ENCODE measurements around the gene LHFPL6.

DNA sequence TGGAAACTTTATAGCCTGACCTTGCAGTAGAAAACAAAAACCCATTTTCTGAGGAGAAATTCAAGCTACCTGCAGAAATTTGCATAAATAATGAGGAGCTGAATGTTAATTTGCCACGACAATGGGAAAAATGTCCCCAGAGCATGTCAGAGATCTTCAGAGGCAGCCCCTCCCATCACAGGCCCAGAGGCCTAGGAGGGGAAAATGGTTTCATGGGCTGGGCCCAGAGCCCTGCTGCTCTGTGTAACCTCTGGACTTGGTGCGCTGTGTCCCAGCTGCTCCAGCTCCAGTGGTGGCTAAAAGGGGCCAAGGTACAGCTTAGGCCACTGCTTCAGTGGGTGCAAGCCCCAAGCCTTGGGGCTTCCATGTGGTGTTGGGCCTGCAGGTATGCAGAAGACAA is 306.8 kb downstream of the LHFPL6 start:
- no peak for TF ChIP-seq GATA2 (IDR thresholded peaks at IDR 0.05; ENCODE audit: low read depth, low read length)
- no peak for TF ChIP-seq GATA3 (IDR thresholded peaks at IDR 0.05; ENCODE audit: low read depth, low read length)
